ENCODE results near the gene SORCS2.

SORCS2 gene

DNA sequence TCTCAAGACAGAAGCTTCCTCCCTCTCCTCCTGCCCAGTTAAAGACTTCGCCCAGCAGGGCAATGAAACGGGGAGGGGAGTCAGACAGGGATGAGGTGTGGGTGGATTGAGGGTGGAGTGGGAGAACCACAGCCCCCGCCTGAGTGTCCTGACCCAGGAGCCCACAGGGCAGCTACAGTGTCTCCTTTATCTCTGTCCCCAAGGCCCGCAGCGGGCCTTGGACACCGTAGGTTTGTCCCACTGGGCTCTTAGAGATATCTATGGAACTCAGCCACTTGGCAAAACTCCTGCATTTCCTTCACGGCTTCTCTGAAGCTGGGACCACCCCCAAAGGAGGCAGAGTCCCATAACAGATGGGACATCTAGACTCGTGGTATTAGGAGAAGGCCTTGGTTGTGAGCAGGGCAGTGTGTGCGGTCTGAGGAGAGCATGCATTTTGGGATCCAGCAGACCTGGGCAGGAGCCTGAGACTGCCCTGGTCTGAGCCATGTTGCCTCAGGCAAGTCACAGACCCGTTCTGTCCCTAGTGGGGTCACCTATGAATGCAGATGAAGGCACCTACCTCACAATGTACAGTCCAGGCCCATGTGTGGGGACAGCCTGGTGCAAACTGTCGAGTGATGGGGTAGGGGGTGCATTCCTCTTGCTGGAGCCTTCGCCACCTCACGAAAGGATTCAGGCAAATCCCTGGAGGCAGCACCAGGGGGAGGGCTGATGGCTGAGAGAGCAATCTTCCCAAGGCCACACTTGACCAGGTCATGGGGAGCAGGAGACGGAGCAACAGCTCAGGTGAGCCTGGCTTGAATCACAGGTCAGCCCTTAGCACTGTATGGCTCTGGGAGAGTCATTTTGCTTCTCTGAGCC, 468.1 kb downstream of the SORCS2 start:
- DNase-seq: no peak

- DNase-seq: no peak
Observed at GRCh38 chr4:7661066-7661748, 468.9 kb downstream of the SORCS2 start.

- no peak for DNase-seq
Observed at GRCh38 chr4:7661846-7662506, 469.6 kb downstream of the SORCS2 start.

DNA sequence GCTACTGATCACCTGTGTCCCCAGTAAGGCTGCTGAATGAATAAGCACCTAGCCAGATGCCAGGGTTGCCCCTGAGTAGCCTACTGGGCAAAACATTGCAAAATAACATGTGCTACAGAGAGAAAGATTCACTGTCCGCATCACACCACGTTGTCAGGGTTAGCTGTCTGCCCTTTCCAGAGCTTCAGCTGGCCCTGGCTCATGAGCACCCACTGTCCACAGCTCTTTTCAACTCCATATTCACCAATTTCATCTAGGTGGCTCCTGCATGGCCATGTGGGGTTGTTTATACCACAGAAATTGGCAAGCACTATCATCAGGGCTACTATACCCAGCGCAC, 470.1 kb downstream of the SORCS2 start:
- no peak for DNase-seq

DNA sequence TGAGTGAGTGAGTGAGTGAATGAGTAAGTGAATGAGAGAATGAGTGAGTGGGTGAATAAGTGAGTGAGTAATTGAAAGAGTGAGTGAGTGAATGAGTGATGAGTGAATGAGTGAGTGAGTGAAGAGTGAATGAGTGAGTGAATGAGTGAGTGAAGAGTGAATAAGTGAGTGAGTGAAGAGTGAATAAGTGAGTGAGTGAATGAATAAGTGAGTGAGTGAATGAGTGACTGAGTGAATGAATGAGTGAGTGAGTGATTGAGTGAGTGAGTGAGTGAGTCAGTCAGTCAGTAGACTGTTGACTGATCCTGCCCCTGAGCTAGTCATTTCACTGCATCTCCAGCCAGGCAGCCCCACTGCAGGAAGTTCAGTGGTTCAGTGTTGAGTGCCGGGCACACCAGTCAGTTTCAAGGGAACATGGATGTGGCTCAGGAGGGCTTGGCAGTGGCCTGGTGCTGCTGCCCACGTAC, 470.8 kb downstream of the SORCS2 start:
- DNase-seq: no peak

- no peak for DNase-seq
Observed at GRCh38 chr4:7664106-7664505, 471.8 kb downstream of the SORCS2 start.

- DNase-seq: no peak
Observed at GRCh38 chr4:7665321-7665720, 473.0 kb downstream of the SORCS2 start.

- no peak for DNase-seq
Observed at GRCh38 chr4:7666011-7666410, 473.7 kb downstream of the SORCS2 start.

DNA sequence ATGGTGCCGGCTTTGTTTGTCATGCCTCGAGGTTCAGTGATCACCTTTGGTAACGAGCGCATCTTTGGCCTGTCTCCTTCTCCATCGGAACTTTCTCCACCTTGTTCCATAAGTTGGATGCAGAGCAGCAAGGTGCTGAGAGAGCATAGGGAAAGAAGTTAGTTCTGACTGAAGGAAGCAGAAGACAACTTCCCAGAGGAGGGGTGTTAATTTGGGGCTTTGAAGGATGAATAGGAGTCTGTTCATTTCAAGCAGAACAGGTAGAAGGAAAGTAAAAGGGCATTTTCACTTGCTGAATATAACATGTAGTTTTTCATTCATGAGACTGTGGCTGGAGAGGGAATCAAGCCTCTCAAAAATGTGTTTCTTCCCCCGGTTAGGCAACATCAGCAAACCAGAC, 474.4 kb downstream of the SORCS2 start:
- no peak for DNase-seq

DNA sequence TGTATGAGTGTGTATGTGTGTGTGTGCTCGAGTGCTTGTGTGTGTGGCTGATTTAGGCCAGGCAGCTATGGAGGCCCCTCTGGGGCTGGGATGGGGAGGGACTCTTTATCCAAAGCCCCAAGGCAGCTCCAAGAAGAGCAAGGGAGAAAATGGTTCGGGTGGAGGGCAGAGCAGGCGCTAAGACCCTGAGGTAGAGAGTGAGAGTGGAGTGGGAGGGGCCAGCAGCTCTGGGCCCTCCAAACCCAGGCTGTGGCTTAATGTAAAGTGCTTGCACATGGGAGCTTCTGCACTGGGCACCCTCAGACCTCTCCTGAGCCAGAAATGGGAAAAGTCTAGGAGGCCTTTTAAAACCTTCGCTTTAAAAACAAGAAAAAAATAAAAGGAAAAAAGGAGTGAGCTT, 475.9 kb downstream of the SORCS2 start:
- DNase-seq: no peak

DNA sequence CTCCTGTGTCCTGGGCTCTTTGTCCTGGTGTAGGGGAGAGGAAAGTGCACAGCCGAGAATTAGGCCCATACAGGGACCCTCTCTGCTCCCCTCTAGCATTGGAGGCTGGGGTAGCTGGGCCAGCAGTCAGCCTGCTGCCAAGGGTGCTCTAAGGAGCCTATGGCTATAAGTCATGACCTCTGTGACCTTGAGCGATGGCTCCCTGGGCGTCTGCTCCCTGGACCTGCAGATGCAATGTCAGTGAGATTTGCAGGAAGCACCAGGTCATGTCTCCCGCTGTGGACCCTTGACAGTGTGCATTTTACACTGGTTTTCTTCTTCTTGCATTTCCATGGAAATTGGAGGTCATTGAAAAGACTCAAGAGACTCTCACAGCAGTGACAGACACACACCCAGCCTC, 476.5 kb downstream of the SORCS2 start:
- no peak for DNase-seq

GRCh38 chr4:7672601-7673000, 480.3 kb downstream of the SORCS2 start:
- no peak for DNase-seq

GRCh38 chr4:7673121-7673520, 480.8 kb downstream of the SORCS2 start:
- no peak for DNase-seq

DNA sequence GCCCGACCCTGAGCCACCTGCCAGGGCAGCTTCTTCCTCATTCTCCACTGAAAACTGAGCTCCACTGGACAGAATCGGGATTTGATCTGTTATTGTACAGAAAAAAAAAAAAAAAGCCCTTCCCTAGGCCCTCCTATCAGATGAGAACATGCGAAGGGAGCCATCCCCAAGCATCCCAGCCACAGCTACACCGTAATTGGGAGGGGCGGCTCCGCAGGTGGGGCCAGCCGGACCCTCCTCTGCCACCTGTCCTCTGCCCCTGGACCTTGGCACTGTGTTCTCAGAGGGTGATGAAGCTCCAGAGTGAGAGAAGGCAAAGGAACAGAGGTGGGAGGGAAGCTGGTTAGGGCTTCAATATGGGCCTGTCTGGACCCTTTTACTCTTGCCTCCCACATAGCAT, 482.4 kb downstream of the SORCS2 start:
- DNase-seq: no peak

- DNase-seq: no peak
Observed at GRCh38 chr4:7675136-7675535, 482.8 kb downstream of the SORCS2 start.

- DNase-seq: no peak
Observed at GRCh38 chr4:7675612-7676320, 483.4 kb downstream of the SORCS2 start.

GRCh38 chr4:7676398-7676922, 484.1 kb downstream of the SORCS2 start:
- DNase-seq: no peak

GRCh38 chr4:7677086-7677485, 484.7 kb downstream of the SORCS2 start:
- no peak for DNase-seq

- no peak for DNase-seq
Observed at GRCh38 chr4:7677799-7678301, 485.5 kb downstream of the SORCS2 start.

- no peak for DNase-seq
Observed at GRCh38 chr4:7678318-7678852, 486.0 kb downstream of the SORCS2 start.

DNA sequence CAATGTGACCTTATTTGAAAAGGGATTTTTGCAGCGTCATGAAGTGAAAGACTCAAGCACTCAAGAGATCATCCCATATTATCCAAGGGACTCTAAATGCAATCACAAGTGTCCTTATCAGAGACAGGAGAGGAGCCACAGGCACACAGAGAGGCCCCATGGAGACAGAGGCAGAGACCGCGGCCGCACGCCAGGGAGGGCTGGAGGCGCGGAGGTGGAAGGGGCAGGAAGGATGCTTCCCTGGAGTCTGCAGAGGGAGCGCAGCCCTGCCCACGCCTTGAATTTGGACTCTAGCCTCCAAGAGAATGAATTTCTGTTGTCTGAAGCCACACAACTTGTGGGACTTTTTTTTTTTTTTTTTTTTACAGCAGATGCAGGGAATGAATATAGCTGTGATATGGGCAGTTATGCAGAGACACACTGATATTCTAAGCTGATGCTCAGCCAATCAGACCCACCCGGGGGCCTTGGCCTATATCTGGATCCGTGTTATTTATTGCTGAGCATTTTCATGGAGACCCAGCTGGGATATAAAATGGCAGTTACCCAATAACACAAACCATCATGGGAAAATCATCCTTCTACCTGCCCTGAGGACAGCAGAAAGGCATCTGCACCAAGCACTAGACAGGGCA, 487.2 kb downstream of the SORCS2 start:
- no peak for DNase-seq

DNA sequence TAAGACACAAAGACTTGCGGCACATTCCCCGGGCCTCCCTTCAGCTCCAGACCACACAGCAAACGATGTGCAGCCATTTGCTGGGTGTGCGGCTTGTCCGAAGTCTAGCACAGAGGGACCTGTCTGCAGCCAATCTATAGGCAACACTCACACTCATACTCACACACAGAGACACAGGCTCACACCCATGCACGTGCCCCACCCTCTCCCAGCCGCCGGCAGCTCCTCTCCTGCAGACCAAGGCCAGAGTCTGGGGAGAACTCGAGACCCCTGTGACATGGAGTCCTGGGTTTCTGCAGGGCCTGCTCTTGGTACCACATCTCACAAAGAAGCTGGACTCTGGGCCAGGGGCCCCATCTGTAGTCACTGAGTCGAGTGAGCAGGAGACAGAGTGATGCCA, 487.8 kb downstream of the SORCS2 start:
- no peak for DNase-seq

Measured in effector CD4-positive, alpha-beta T cell (primary cell).